Mucosa of gallbladder (tissue), 1 donor: Measurements from ENCODE around the gene KLHL3. TPM values are rescaled to one million over a fixed set of nuclear protein-coding genes. Genes with fewer than 3 reads are reported as not detected.

Experiments used
- DNase-seq: peaks from one replicate; pipeline ENCODE4 v3.0.0-alpha.2; 2020; ENCODE audit warnings: low spot score
- total RNA-seq: library from RNA; stranded (reverse); gene quantifications from one replicate; pipeline ENCODE4 v1.2.1, GENCODE V29; 2021
- donor health status: DM: no; HTN: no; CAD: no.

KLHL3 gene
- total RNA-seq, 1 donor from 2014 or later: 20.3 TPM

GRCh38 chr5:137708796-137709559, 26.9 kb downstream of the KLHL3 start:
- DNase-seq: peak; percentile 20

- DNase-seq: no peak
Observed at GRCh38 chr5:137708062-137708461, 27.8 kb downstream of the KLHL3 start.

- DNase-seq: no peak
Observed at GRCh38 chr5:137706841-137707240, 29.0 kb downstream of the KLHL3 start.

- DNase-seq: no peak
Observed at GRCh38 chr5:137705106-137705505, 30.8 kb downstream of the KLHL3 start.

- DNase-seq: no peak
Observed at GRCh38 chr5:137703565-137703964, 32.3 kb downstream of the KLHL3 start.

GRCh38 chr5:137700282-137700680, 35.6 kb downstream of the KLHL3 start:
- no peak for DNase-seq

- DNase-seq: no peak
Observed at GRCh38 chr5:137699336-137700281, 36.3 kb downstream of the KLHL3 start.

- DNase-seq: no peak
Observed at GRCh38 chr5:137696481-137696880, 39.4 kb downstream of the KLHL3 start.

- DNase-seq: no peak
Observed at GRCh38 chr5:137695651-137696428, 40.0 kb downstream of the KLHL3 start.

GRCh38 chr5:137693951-137694721, 41.8 kb downstream of the KLHL3 start:
- DNase-seq: no peak

- DNase-seq: peak; percentile 21
Observed at GRCh38 chr5:137693307-137693950, 42.5 kb downstream of the KLHL3 start.

GRCh38 chr5:137689306-137689705, 46.6 kb downstream of the KLHL3 start:
- no peak for DNase-seq

- no peak for DNase-seq
Observed at GRCh38 chr5:137688210-137688840, 47.6 kb downstream of the KLHL3 start.

- no peak for DNase-seq
Observed at GRCh38 chr5:137684761-137685160, 51.1 kb downstream of the KLHL3 start.

- no peak for DNase-seq
Observed at GRCh38 chr5:137681191-137681590, 54.7 kb downstream of the KLHL3 start.

- DNase-seq: no peak
Observed at GRCh38 chr5:137679910-137680309, 56.0 kb downstream of the KLHL3 start.

GRCh38 chr5:137679195-137679594, 56.7 kb downstream of the KLHL3 start:
- DNase-seq: no peak

- DNase-seq: no peak
Observed at GRCh38 chr5:137672881-137673280, 63.0 kb downstream of the KLHL3 start.

GRCh38 chr5:137672001-137672400, 63.9 kb downstream of the KLHL3 start:
- no peak for DNase-seq

- no peak for DNase-seq
Observed at GRCh38 chr5:137669811-137670210, 66.1 kb downstream of the KLHL3 start.
